Osteocyte (in vitro differentiated cells): ENCODE results near the gene CPN2. TPM values are rescaled to one million over a fixed set of nuclear protein-coding genes. Genes with fewer than 3 reads are reported as not detected.

Source experiments
- DNase-seq: peaks from one replicate; pipeline ENCODE4 v3.0.0; 2021; ENCODE audit warnings: mixed read lengths; ENCODE audit not compliant: unreplicated experiment; ENCODE audit errors: extremely low spot score
- H3K27ac Mint-ChIP-seq: one replicate; pipeline ENCODE4 v1.8.0; 2021; ENCODE audit warnings: mild to moderate bottlenecking, mixed read lengths; ENCODE audit not compliant: unreplicated experiment
- H3K27me3 Mint-ChIP-seq: one replicate; pipeline ENCODE4 v1.8.0; 2021; ENCODE audit warnings: mixed read lengths; ENCODE audit not compliant: unreplicated experiment
- H3K36me3 Mint-ChIP-seq: one replicate; pipeline ENCODE4 v1.8.0; 2021; ENCODE audit warnings: mixed read lengths; ENCODE audit not compliant: unreplicated experiment
- H3K4me1 Mint-ChIP-seq: one replicate; pipeline ENCODE4 v1.8.0; 2021; ENCODE audit warnings: mixed read lengths; ENCODE audit not compliant: unreplicated experiment
- H3K4me3 Mint-ChIP-seq: one replicate; pipeline ENCODE4 v1.8.0; 2021; ENCODE audit warnings: mild to moderate bottlenecking, moderate library complexity, mixed read lengths; ENCODE audit not compliant: unreplicated experiment
- H3K9me3 Mint-ChIP-seq: one replicate; pipeline ENCODE4 v1.8.0; 2021; ENCODE audit warnings: mixed read lengths; ENCODE audit not compliant: unreplicated experiment
- CTCF ChIP-seq: fragments of 200-600 bp; sonication (generic); IDR thresholded peaks from 2 replicates; pipeline ENCODE4 v1.5.0; 2021; ENCODE audit warnings: antibody characterized with exemption, mild to moderate bottlenecking, moderate library complexity
- total RNA-seq: library from RNA; stranded (reverse); gene quantifications from 2 replicates; pipeline ENCODE4 v1.2.1, GENCODE V29; 2021

Gene CPN2
- total RNA-seq, 1 donor from 2014 or later: not detected

GRCh38 chr3:194327218-194328052 is 23.7 kb downstream of the CPN2 start:
- no peak for DNase-seq
- Mint-ChIP-seq H3K27me3 (peaks cover 12% of the 10 kb centered on the region), H3K4me1 (peaks cover 20% of the 10 kb centered on the region), H3K4me3 (no peak overlapping the region), H3K36me3 (no peaks in the 10 kb centered on the region), H3K9me3 (no peaks in the 10 kb centered on the region), H3K27ac (no peak overlapping the region)
- TF ChIP-seq CTCF: no peak

GRCh38 chr3:194326968-194327217 is 24.2 kb downstream of the CPN2 start:
- H3K4me3 Mint-ChIP-seq: no peak overlapping the region
- no peak for TF ChIP-seq CTCF
- H3K36me3 Mint-ChIP-seq: no peaks in the 10 kb centered on the region
- H3K27ac Mint-ChIP-seq: no peak overlapping the region
- no peaks in the 10 kb centered on the region for H3K9me3 Mint-ChIP-seq
- peaks cover 12% of the 10 kb centered on the region for H3K27me3 Mint-ChIP-seq
- H3K4me1 Mint-ChIP-seq: peaks cover 24% of the 10 kb centered on the region
- DNase-seq: no peak

- no peak for DNase-seq
- Mint-ChIP-seq H3K4me1 (peaks cover 21% of the 10 kb centered on the region), H3K36me3 (no peaks in the 10 kb centered on the region), H3K27ac (no peak overlapping the region), H3K9me3 (no peaks in the 10 kb centered on the region), H3K4me3 (no peak overlapping the region), H3K27me3 (peaks cover 12% of the 10 kb centered on the region)
- TF ChIP-seq CTCF: no peak
Observed at GRCh38 chr3:194326192-194326967, 24.7 kb downstream of the CPN2 start.

GRCh38 chr3:194325424-194326153 is 25.5 kb downstream of the CPN2 start:
- no peaks in the 10 kb centered on the region for H3K36me3 Mint-ChIP-seq
- H3K27me3 Mint-ChIP-seq: peaks cover 14% of the 10 kb centered on the region
- H3K9me3 Mint-ChIP-seq: no peaks in the 10 kb centered on the region
- no peak for DNase-seq
- H3K4me3 Mint-ChIP-seq: no peak overlapping the region
- H3K27ac Mint-ChIP-seq: no peak overlapping the region
- no peak for TF ChIP-seq CTCF
- H3K4me1 Mint-ChIP-seq: peaks cover 18% of the 10 kb centered on the region
